GM10266 (cell line): ENCODE data around the gene BTBD19.
"Not testable (repeated sequence)": the region's sequence is repeated elsewhere in the genome, so short reads cannot be mapped to it uniquely, and the experiment has no call there.

Source experiments
- DNase-seq: peaks from one replicate; pipeline ENCODE4 v3.0.0; 2012; ENCODE audit errors: extremely low spot score
- TF ChIP-seq, protein P1 (sequence below): IDR thresholded peaks from 2 replicates; pipeline ENCODE4 v1.5.1; 2012; ENCODE audit warnings: mild to moderate bottlenecking, low read depth; ENCODE audit not compliant: control insufficient read depth, insufficient read depth; ENCODE audit errors: missing control alignments

Gene BTBD19

DNA sequence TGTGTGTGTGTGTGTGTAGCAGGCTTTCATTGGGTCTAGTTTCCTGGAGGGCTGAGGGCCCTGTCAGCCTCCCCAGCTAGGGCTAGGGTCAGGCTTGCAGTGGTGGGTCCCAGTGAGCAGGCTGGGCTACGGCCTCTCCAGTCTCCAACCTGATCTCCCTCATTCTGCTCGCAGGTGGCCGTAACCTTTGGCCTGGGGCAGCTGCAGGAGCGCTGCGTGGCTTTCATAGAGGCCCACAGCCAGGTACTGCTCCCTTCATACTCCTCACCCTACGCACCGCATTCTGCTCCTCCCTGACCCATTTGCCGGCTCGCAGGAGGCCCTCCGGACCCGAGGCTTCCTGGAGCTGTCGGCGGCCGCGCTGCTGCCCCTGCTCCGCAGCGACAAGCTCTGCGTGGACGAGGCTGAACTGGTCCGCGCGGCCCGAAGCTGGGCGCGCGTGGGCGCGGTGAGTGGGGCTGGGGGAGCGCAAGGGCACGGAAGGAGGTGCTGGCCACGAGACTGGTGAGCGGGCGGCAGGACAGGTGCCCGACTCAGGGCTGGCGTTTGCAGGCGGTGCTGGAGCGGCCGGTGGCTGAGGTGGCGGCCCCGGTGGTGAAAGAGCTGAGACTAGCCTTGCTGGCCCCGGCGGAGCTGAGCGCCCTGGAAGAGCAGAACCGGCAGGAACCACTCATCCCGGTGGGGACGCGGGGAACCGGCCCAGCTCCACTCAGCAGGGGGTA is 4.7 kb downstream of the BTBD19 start:
- TF ChIP-seq, protein P1, sequence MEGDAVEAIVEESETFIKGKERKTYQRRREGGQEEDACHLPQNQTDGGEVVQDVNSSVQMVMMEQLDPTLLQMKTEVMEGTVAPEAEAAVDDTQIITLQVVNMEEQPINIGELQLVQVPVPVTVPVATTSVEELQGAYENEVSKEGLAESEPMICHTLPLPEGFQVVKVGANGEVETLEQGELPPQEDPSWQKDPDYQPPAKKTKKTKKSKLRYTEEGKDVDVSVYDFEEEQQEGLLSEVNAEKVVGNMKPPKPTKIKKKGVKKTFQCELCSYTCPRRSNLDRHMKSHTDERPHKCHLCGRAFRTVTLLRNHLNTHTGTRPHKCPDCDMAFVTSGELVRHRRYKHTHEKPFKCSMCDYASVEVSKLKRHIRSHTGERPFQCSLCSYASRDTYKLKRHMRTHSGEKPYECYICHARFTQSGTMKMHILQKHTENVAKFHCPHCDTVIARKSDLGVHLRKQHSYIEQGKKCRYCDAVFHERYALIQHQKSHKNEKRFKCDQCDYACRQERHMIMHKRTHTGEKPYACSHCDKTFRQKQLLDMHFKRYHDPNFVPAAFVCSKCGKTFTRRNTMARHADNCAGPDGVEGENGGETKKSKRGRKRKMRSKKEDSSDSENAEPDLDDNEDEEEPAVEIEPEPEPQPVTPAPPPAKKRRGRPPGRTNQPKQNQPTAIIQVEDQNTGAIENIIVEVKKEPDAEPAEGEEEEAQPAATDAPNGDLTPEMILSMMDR: no peak

DNA sequence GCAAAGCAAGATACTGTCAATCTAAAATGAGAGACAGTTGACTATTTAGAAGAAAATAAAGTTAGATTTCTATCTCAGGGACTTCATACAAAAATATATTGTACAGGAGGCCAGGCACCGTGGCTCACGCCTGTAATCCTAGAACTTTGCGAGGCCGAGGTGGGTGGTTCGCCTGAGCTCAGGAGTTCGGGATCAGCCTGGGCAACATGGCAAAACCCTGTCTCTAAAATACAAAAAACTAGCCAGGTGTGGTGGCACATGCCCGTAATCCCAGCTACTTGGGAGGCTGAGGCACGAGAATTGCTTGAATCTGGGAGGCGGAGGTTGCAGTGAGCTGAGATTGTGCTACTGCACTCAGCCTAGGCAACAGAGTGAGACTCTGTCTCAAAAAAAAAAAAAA is 7.6 kb downstream of the BTBD19 start:
- not testable (repeated sequence) for DNase-seq

More for the DNA sequence above, 4.7 kb downstream of the BTBD19 start:
- no peak for DNase-seq

DNA sequence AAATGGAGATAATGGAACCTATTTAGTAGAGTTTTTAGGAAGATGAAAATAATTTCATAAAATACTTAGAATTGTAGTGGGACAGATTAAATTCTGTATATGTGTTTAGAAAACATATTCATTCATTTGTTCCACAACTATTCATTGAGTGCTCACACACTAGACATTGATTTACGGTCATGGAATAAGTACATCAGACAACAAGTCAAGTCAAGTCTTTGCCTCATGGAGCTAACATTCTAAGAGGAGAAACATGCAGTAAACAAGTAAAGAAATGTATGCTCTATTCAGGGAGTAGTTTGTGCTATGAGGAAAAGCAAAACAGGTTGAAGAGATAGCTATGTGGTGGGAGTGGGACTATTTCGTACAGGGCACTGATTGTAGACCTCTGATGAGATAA is 9.0 kb downstream of the BTBD19 start:
- TF ChIP-seq, protein P1: no peak

DNA sequence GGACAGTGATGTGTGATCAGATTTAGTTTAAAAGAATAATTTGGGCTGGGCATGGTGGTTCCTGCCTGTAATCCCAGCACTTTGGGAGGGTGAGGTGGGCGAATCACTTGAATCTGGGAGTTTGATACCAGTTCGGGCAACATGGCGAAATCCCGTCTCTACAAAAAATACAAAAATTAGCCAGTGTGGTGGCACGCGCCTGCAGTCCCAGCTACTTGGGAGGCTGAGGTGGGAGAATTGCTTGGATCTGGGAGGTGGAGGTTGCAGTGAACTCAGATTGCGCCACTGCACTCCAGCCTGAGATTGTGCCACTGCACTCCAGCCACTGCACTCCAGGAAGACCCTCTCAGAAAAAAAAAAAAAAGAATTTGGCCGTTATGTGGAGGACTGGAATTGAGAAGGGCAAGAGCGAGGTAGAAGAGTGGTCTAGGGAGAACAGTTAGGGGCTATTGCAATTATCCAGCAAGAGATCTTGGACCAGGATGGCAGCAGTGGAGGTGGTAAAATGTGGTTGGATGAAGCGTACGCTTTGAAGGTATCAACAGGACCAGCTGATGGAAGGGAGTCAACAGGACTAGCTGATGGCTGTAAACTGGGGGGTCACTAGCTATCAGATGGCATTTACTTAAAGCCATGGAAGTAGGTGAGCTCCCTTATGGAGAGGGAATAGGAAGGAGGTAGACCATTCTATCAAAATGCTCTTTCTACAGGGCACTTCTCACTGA is 9.6 kb downstream of the BTBD19 start:
- TF ChIP-seq, protein P1: no peak
- no peak for DNase-seq

More for the DNA sequence above, 9.0 kb downstream of the BTBD19 start:
- DNase-seq: no peak

DNA sequence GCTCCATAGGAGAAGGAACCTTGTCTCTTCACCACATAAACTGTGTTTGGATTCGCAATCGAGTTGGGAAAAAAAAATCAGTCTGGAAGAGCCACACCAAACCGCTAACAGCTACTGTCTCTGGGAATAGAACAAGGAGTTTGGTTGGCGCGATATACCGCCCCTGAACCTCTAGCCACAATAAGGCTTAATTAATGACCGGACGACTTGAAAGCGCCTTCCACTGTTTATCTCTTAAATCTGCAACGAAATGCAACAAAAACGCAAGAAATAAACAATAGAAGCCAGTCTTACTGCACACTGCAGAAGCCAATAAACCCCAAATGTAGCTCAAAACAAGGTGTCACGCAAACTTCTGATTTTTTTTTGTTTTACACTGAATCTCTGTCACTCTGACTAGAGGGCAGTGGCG is 10.9 kb downstream of the BTBD19 start:
- no peak for DNase-seq
- TF ChIP-seq, protein P1: no peak

DNA sequence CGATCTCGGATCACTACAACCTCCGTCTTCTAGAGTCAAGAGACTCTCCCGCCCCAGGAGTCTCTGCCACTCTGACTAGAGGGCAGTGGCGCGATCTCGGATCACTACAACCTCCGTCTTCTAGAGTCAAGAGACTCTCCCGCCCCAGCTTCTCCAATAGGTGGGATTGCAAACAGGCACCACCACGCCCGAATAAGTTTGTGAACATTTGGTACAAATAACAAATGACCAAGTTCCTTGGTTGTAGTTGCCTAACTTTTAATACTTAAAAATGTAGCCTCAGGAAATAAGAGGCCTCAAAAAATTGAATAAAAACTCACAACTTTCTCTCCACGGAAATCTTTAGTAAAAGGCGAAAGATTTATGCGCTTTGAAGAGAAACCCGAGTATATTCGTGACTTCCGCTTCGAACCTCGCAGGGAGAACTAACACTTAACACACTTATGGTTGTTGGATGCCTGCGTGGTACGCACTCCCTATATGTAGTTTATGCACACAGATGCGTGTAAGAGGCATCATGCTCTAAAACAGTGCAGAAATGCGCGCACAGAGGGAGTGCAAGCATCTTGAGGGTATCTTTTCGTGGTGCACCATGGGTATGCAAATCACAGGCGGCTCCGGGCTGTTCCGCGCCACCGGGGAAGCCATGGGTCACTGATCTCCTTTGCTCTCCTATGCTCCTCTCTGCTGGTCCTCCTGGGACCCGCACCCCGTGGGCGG is 11.4 kb downstream of the BTBD19 start:
- DNase-seq: peak; percentile 92

More for the DNA sequence above, 11.4 kb downstream of the BTBD19 start:
- TF ChIP-seq, protein P1: peak; percentile 42
